Stimulated activated naive CD4-positive, alpha-beta T cell treated with Interleukin-2 at 50 U/mL for 16 hours (primary cell): ENCODE measurements around the gene ORMDL3.
A peak's percentile ranks its signal among the peaks of the same experiment; 100 is the strongest.
"Not testable (repeated sequence)": the region's sequence is repeated elsewhere in the genome, so short reads cannot be mapped to it uniquely, and the experiment has no call there.

Experiments
- DNase-seq: peaks from one replicate; lab custom pipeline; 2025; lab: John Stamatoyannopoulos, UW

ORMDL3 gene

DNA sequence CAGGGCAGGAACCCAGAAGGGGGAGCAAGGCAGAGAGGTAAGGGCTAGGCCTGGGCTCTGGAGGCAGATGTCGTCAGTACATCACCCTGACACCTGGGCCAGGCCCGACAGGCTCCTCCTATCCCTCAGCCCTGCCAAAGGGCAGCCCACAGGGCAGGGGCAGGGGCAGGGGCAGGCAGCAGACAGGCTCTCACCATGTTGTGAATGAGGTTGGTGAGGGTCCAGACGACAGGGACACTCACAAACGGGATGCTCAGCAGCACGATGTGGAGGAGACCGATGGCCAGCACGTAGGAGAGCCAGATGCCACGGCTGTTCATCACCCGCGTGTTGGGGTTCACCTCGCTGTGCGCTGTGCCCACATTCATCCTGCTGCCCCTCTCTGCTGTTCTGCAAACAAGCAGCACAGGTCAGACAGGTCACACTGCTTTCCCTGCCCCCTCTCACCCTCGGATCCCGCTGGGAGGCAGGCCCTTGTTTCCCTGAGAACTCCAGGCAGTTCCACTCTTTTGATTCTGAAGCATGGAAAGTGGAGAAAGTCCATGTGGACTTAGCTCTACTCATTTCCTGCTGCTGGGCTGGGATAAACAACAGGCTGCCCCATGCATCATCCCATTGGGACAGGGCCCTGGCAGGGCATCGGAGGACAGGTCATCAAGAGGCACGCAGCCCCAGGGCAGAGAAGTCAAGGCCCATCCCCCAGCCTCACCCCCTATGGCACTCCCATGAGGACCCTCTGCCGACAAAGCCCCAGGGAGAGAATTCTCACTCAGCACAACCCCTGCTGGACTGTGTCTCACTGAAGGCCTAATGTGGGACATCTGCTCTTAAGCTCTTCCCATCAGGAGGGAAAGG is 3.3 kb downstream of the ORMDL3 start:
- no peak for DNase-seq

DNA sequence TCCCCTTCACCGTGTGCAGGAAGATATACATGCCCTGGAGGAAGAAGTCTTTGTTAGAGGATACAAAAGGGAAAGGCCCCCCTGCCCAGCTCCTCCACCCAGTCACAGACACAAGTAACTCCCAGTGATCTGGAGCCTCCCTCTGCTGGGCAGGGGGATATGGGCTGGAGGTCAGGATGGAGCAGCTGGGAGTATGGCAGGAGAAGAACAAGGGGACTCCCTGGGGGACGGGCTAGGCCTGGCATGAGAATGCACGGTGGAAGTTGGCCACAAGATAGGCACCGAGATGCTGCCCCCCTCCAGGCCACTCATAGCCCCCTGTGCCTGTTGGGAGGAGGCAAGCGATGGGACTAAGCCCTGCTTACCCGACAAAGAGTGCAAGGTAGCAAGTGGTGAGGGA is 4.2 kb downstream of the ORMDL3 start:
- no peak for DNase-seq

DNA sequence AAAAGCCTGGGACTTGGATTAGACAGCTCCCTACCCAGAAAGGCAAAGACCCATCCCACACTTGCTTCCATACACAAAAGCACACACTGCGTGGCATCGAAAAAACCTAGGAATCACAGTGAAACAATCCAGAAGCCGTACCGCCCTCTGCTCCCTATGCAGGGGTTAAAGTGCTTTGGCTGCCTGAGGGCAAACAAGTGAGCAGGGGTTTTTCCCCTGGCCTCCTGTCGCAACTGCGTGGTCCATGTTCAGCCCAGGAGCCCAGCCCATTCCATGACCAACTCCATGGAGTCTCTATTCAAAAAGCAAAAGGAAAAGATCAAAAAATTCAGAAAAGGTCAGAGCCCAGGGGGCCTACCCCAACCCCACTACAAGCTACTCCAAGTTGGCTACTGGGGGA is 5.4 kb downstream of the ORMDL3 start:
- no peak for DNase-seq

DNA sequence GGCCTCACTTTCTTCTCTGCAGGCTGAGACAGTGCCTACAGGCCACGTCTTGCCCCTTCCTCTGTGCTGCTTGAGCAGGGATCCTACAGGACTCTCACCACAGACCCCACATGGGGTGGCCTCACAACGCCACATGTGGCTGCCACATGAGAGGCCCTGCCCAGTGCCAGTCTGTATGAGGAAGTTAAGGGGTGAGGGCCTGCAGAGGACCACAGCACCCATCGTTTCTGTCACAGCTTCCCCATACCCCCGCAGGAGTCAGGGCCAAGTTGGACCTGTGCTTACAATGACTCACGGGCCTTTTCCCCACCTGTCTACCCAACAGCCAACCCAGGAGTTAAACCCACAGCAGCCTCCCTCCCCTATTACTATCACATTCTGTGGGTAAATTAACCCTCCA is 6.1 kb downstream of the ORMDL3 start:
- no peak for DNase-seq

GRCh38 chr17:39920218-39921210 is 6.9 kb downstream of the ORMDL3 start:
- peak; percentile 62 for DNase-seq

DNA sequence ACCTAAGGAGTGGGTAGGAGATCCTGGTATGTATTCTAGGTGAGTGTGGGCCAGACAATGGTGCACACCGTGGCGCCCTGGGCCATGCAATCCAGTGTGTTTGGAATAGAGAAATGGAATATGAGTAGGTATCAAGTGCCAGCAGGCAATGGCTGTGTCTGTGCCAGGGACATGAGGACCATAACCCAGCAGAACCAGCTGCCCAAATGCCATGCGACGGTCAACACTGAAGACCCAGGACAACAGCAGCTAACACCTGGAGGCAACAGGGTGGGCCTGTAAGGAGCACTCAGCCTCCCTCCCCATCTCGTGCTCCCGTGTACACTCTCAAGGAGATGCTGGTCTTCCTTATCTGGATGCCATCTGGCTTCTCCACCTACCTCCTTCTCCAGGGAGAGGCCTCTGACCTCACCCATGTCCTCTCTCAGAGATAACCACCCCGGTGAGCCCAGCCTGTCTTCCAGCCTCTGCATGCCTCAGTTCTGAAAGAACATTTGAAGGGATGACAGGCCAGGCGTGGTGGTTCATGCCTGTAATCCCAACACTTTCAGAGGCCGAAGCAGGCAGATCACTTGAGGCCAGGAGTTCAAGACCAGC is 8.2 kb downstream of the ORMDL3 start:
- DNase-seq, result no peak

- DNase-seq, result no peak
These were observed 10.5 kb downstream of the ORMDL3 start for GRCh38 chr17:39916918-39917317.

DNA sequence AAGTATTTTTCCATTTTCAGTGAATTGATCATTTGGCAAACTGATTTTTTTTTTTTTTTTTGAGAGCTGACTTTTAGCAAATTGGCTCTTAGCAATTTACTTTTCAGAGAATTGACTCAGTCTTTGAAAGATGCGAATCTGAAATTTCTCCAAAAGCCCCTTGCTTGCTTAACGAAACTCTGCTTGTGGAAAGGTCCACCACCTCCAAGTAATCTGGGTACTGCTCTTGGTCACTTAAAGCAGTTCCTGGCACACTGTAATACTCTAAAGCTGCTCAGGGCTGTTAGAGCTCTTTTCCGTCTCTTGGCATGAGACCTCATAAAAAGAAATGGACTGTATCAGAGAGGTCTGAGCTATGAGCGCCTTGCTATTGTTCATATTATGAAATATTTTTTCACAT is 11.8 kb downstream of the ORMDL3 start:
- no peak for DNase-seq

- DNase-seq, result no peak
These were observed 13.4 kb downstream of the ORMDL3 start for GRCh38 chr17:39913989-39914388.

DNA sequence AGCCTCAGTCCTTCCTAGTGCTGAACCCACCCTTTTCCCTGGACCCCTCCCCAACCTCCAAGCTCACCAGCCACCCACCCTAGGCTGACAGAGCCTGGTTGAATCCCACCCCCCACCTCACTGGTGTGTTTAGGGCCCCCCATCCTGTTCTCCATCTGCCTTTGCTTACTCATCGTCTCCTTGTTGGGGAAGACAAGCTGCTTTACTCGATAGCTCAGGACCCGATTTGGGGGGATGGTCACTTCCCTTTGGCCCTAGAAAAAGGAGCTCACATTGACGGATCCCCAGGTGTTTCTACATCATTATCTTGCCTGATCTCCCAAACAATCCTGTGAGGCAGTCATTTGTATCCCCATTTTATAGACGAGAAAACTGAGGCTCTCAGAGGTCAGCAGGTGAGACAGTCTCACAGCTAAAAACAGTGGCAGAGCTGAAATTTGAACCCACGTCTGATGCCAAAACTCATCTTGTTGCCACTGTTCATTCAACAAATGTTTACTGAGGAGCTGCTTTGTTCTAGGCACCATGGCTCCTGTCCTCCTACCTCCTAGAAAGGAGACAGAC is 18.5 kb downstream of the ORMDL3 start:
- DNase-seq, result no peak

- no peak for DNase-seq
These were observed 22.5 kb downstream of the ORMDL3 start for GRCh38 chr17:39904990-39905288.

- DNase-seq, result no peak
These were observed 24.1 kb downstream of the ORMDL3 start for GRCh38 chr17:39903158-39903884.

DNA sequence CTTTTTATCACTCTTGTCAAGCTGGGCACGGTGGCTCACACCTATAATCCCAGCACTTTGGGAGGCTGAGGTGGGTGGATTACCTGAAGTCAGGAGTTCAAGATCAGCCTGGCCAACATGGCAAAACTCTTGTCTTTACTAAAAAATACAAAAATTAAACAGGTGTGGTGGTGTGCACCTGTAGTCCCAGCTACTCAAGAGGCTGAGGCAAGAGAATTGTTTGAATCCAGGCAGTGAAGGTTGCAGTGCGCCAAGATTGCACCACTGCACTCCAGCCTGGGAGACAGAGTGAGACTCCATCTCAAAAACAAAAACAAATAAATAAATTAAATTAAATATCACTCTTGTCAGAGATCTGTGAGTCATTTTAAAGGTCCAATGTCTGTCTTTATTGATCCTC is 25.4 kb downstream of the ORMDL3 start:
- not testable (repeated sequence) for DNase-seq

DNA sequence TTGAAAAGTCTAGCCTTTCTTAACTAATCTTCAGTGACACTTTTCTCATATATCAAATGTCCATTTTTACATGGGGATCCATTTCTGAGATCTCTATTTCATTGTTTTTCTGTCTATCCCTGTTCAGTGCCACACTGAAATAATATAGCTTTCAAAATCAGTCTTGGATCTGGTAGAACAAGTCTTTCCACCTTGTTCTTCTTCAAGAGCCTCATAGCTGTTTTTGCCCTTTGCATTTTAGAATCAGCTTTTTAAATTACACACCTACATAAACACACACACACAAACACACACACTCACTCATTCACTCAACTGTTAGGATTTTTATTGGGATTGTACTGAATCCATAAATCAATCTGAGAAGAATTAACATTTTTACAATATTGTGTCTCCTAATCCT is 28.2 kb downstream of the ORMDL3 start:
- DNase-seq, result no peak

GRCh38 chr17:39898088-39898487 is 29.3 kb downstream of the ORMDL3 start:
- DNase-seq, result no peak

DNA sequence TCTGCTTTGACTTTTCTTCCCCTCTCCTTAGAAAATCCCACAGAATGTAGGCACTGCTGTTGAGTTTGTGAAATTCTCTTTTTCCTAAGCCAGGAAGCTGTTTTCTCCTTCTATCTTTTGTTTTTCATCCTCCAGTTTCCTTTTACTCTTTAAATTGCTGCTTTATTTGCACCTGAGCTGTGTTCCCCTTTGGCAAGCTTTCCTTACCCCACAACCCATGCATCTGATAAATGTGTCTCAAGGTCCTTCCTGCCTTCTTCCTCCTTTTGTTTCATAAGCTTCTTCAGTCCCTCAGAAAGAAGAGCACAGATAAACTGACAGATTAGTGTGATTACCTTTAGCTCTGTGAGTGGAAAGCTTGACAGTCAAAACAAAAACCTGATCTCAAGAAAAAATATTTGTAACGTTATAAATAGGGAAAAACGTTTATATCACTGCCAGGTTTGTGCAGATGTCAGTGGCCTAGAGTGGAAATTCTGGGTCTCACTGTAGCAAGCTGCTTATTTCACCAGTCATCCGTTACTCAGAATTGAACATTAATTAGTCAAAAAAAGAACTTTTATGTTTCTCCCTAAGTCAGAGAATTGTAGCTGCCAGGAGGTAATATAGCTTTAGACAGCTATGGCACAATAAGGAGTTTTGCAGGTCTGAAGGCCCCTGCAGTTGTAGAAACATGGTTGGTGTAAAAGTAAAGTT is 32.6 kb downstream of the ORMDL3 start:
- DNase-seq, result no peak

DNA sequence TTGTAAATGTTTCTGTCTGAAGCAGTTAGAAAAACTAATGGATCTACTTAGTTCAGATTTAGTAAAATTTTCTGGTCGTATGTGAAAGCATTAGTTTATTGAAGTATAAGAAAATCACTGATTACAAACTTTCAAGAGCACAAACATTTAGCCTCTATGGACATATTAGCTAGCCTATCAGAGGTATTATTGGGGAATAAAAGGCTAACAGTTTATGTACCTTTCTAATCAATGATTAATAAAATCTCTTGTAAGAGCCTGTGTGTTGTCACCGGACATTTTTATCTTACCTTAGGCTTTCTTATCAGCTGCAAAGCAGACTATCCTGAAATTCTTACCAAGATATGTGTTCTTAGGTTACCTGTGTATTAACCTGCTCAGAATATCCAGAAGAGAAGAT is 38.2 kb downstream of the ORMDL3 start:
- no peak for DNase-seq

DNA sequence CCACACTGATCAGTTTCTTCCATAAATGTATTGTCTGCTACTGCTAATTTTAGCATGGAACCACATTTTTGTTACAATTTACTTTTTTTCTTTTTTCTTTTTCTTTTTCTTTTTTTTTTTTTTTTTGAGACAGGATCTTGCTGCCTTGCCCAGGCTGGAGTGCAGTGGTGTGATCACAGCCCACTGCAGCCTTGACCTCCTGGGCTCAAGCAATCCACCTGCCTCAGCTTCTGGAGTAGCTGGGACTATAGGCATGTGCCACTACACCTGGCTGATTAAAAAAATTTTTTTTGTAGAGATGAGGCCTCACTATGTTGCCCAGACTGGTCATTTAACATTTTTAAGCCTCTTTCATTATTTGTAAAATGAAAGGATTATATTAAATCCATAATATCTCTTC is 40.3 kb downstream of the ORMDL3 start:
- DNase-seq, result no peak

DNA sequence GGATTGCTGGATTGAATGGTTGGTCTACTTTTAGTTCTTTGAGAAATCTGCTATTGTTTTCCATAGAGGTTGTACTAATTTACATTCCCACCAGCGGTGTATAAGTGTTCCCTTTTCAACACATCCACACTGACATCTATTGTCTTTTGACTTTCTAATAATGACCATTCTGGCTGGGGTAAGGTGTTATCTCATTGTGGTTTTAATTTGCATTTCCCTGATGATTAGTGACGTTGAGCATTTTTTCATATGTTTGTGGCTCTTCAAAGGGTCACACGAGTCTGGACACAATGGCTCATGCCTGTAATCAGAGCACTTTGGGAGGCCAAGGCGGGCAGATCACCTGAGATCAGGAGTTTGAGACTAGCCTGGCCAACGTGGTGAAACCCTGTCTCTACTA is 41.3 kb downstream of the ORMDL3 start:
- DNase-seq, result not testable (repeated sequence)

GRCh38 chr17:39872751-39873150 is 54.6 kb downstream of the ORMDL3 start:
- DNase-seq, result no peak

DNA sequence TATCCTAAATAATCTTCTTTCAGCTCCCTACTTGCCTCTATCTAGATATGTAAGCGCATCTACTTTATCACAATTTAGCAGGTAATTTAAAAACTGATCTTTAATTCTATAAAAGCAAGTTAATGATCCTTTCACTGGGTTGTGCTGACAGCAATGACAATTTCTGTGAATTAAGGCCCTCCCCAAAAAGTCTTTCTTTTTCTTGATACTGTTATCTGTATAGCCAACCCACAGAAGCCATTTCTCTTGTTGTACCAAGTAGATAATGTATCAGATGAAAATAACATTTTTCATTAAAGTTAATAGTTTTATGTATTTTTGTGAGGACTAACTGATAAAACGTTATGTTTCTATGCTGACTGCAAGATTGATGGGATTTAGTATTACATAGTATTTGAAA is 55.6 kb downstream of the ORMDL3 start:
- no peak for DNase-seq
